ENCODE measurements around the gene TLCD4. TPM values are rescaled to one million over a fixed set of nuclear protein-coding genes. Genes with fewer than 3 reads are reported as not detected.

The TLCD4 gene
- total and polyA plus RNA-seq, 8 donors: 2.1 to 19.5 (median 13.2) TPM

DNA sequence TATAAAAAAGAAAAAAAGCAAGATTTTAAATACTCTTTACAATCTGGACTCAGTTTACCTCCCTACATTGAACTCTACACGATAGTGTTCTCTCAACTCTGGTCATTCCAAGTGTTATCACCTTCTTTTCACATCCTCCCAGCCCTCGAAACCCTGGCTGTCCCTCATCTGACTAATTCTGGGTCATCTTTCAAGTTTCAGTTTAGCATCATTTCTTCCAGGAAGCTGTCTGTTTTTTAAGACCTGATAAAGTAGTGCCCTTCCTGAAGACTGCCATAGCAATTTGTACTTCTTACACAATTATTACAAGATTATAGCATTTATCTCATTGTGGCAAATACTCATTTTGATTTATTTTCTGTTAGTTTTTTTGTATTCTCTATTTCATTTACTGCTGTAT, 45.6 kb upstream of the TLCD4 start:
- peak overlapping the region in 2 of 4 donors; percentile 93 to 95 for H3K27ac ChIP-seq
- intact Hi-C loops (cut with DNase I): no loop called here
- FAIRE-seq: no peak

GRCh38 chr1:95072117-95072516, 45.0 kb upstream of the TLCD4 start:
- Histone ChIP-seq H3K4me1 (peaks cover 24 to 40% (median 27%) of the 10 kb centered on the region in 3 donors), H3K27me3 (no peaks in the 10 kb centered on the region), H3K27ac (peak overlapping the region; percentile 70 to 95 (median 87)), H3K36me3 (no peaks in the 10 kb centered on the region), H3K9me3 (no peaks in the 10 kb centered on the region), H3K4me3 (peak overlapping the region; percentile 41 to 78 (median 57))
- DNase-seq (no peak), FAIRE-seq (no peak), ATAC-seq (peak in 3 of 4 donors; percentile 4 to 18 (median 10))
- intact Hi-C loops (cut with DNase I): no loop called here
- TF ChIP-seq, protein P1, sequence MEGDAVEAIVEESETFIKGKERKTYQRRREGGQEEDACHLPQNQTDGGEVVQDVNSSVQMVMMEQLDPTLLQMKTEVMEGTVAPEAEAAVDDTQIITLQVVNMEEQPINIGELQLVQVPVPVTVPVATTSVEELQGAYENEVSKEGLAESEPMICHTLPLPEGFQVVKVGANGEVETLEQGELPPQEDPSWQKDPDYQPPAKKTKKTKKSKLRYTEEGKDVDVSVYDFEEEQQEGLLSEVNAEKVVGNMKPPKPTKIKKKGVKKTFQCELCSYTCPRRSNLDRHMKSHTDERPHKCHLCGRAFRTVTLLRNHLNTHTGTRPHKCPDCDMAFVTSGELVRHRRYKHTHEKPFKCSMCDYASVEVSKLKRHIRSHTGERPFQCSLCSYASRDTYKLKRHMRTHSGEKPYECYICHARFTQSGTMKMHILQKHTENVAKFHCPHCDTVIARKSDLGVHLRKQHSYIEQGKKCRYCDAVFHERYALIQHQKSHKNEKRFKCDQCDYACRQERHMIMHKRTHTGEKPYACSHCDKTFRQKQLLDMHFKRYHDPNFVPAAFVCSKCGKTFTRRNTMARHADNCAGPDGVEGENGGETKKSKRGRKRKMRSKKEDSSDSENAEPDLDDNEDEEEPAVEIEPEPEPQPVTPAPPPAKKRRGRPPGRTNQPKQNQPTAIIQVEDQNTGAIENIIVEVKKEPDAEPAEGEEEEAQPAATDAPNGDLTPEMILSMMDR (IDR thresholded peaks at IDR 0.05): no peak
- WGBS, 2 donors: 1 to 3% methylated on average over 7 of the region's 7 CpGs

More for the DNA sequence above, 45.6 kb upstream of the TLCD4 start:
- Histone ChIP-seq H3K9me3 (no peaks in the 10 kb centered on the region), H3K27me3 (no peaks in the 10 kb centered on the region), H3K4me1 (peaks cover 29 to 45% (median 33%) of the 10 kb centered on the region in 3 donors), H3K4me3 (peak overlapping the region in 2 of 4 donors; percentile 71 to 78), H3K36me3 (no peaks in the 10 kb centered on the region)
- TF ChIP-seq, protein P1 (IDR thresholded peaks at IDR 0.05): no peak
- WGBS, 2 donors: 65 to 69% methylated on average over 2 of the region's 2 CpGs
- no peak for ATAC-seq
- no peak for DNase-seq

DNA sequence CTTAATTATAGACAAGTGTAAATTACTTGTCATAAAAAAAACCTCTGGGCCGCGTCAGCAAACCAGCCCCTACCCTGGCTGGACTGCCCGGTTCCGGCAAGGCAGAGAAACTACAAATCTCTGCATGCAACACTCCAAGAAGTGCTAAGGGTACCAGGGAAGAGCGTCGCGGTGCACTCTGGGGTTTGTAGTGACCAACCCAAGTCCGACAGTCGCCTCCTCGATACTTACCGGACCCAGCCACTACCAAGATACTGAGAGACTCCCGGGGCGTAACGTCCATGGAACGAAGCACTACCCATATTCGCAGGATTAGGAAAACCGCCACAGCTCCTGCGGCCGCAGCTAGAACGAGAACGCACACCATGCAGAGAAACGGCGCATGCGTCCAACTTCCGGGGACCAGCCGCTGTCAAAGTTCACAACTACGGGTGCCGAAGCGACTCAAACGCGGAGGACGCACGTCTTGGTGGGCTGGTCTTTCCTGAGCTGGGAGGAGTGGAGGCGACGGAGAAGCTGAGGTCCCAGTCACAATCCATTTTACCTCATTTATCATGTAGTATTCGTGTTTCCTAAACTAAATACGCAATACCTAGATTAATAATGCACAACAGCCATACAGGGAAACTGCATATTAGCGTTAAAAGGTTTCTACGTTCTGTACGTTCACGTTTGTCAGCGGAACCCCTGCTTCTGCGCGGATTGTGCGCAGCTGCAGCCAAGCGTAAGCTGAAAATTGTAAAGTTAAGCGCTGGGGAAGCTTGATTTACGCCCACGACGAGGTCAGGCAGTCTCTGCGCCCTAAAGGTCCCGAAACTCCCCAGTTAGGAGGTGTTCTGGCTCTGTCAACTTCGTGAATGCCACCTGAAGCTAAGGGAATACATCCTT, 44.4 kb upstream of the TLCD4 start, which contains the start of gene ALG14:
Gene ALG14, minus strand, starts transcription at position 420 of the 888 bp plus-strand sequence. Its CDS starts 53 bp downstream, at position 367.
- DNase-seq (peak; percentile 88 to 96 (median 94)), ATAC-seq (peak; percentile 94 to 97 (median 96)), FAIRE-seq (peak; percentile 67)
- H3K27ac ChIP-seq: peak within 1 kb of the TSS; percentile 70 to 95 (median 87)
- H3K36me3 ChIP-seq: no peaks in the 10 kb centered on the region
- no peaks in the 10 kb centered on the region for H3K27me3 ChIP-seq
- H3K9me3 ChIP-seq: no peaks in the 10 kb centered on the region
- 0% methylated on average over 53 of the region's 53 CpGs for WGBS, 2 donors
- peaks cover 17 to 33% (median 22%) of the 10 kb centered on the region in 3 donors for H3K4me1 ChIP-seq
- intact Hi-C loops (cut with DNase I): no loop called here
- TF ChIP-seq, protein P1 (IDR thresholded peaks at IDR 0.05): no peak
- H3K4me3 ChIP-seq: peak within 1 kb of the TSS; percentile 41 to 78 (median 57)

DNA sequence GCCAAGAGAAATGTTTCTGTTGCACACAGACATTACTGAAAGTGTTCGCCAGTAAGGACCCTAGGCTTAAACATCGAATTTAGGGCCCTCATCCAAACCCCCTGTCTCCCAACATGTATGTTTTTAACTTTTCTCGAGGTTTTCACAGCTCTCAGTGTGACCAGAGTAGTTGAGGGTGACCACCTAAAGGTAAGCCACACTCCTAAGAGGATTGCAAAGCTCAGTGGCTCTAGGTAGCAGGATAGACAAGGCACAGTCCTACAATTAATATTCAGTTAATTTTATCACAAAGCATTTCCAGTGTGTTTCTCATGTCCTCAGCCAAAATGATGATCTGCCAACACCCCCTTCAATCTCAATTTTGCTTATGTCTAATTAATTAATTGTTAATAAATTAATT, 43.7 kb upstream of the TLCD4 start:
- H3K27ac ChIP-seq: peak overlapping the region; percentile 70 to 95 (median 87)
- H3K4me1 ChIP-seq: peaks cover 13 to 28% (median 18%) of the 10 kb centered on the region in 3 donors
- 4 to 8% methylated on average over 3 of the region's 3 CpGs for WGBS, 2 donors
- H3K36me3 ChIP-seq: no peaks in the 10 kb centered on the region
- TF ChIP-seq, protein P1 (IDR thresholded peaks at IDR 0.05): no peak
- intact Hi-C loops (cut with DNase I): no loop called here
- H3K9me3 ChIP-seq: no peaks in the 10 kb centered on the region
- H3K4me3 ChIP-seq: peak overlapping the region; percentile 41 to 78 (median 57)
- H3K27me3 ChIP-seq: no peaks in the 10 kb centered on the region
- no peak for FAIRE-seq
- peak in 2 of 4 donors; percentile 7 to 8 for ATAC-seq
- no peak for DNase-seq

Measured in pancreas (tissue), 10 donors.